Panc1 (cell line): ENCODE results near the gene ATP8B3. TPM values are rescaled to one million over a fixed set of nuclear protein-coding genes. Genes with fewer than 3 reads are reported as not detected.

Experiments used
- ATAC-seq: fragments of 200-7000 bp; cut with Tn5 transposase; 2 replicates; pipeline ENCODE4 v1.9.1; 2020; ENCODE audit warnings: mild to moderate bottlenecking, moderate library complexity
- BruUV-seq: library from RNA; stranded (reverse); fragments of 400-500 nt; replicated peaks from 2 replicates; lab custom pipeline; 2021; lab: Mats Ljungman, UMichigan
- CTCF ChIA-PET: fragments of 300-600 bp; sonication (Branson Sonifier 250); formaldehyde crosslinking; loops from one replicate; lab custom pipeline; 2022; ENCODE audit warnings: antibody characterized with exemption; lab: Charles Lee
- POLR2A ChIA-PET: fragments of 300-600 bp; sonication (Branson Sonifier 250); formaldehyde crosslinking; loops from one replicate; lab custom pipeline; 2022; ENCODE audit warnings: antibody characterized with exemption; lab: Charles Lee
- DNase-seq: peaks from one replicate; pipeline ENCODE4 v3.0.0-alpha.2; 2010; ENCODE audit warnings: low read depth, low spot score
- H3K27ac ChIP-seq: 2 replicates; pipeline ENCODE4 v1.5.1; 2011; ENCODE audit warnings: mild to moderate bottlenecking, low read length, inconsistent platforms
- H3K27me3 ChIP-seq: fragments of 200-500 bp; sonication (Bioruptor generic); 2 replicates; pipeline ENCODE4 v1.6.0; 2014; ENCODE audit warnings: low read length, inconsistent platforms; ENCODE audit not compliant: control insufficient read depth, insufficient read depth
- H3K36me3 ChIP-seq: fragments of 200-500 bp; sonication (Bioruptor generic); 2 replicates; pipeline ENCODE4 v1.5.1; 2014; ENCODE audit warnings: inconsistent platforms, mild to moderate bottlenecking, low read length, moderate library complexity; ENCODE audit not compliant: control insufficient read depth, insufficient read depth
- H3K4me1 ChIP-seq: 2 replicates; pipeline ENCODE4 v1.5.1; 2011; ENCODE audit warnings: inconsistent platforms, mild to moderate bottlenecking, low read length, moderate library complexity; ENCODE audit not compliant: control insufficient read depth, insufficient read depth
- H3K4me3 ChIP-seq, 2 experiments: 2 replicates each; pipeline ENCODE4 v1.5.1; 2011 to 2012; ENCODE audit warnings: low read depth in 2 of 2, low read length in 2 of 2, mild to moderate bottlenecking in 2 of 2, inconsistent platforms in 1 of 2, moderate library complexity in 1 of 2
- H3K9me3 ChIP-seq: fragments of 200-500 bp; sonication (Bioruptor generic); 2 replicates; pipeline ENCODE4 v1.5.1; 2014; ENCODE audit warnings: low read depth, mild to moderate bottlenecking, inconsistent platforms, low read length, moderate library complexity; ENCODE audit not compliant: control insufficient read depth, insufficient read depth
- CTCF ChIP-seq: fragments of 450-650 bp; IDR thresholded peaks from 2 replicates; pipeline ENCODE4 v1.5.1; 2017; ENCODE audit warnings: mild to moderate bottlenecking
- POLR2AphosphoS5 ChIP-seq: IDR thresholded peaks from 2 replicates; pipeline ENCODE4 v1.6.1; 2012; ENCODE audit warnings: mild to moderate bottlenecking, low read depth, low read length, moderate library complexity
- SIN3A ChIP-seq: IDR thresholded peaks from 2 replicates; pipeline ENCODE4 v1.6.1; 2012; ENCODE audit warnings: low read depth, mild to moderate bottlenecking, low read length, moderate library complexity, borderline replicate concordance; ENCODE audit not compliant: insufficient read depth
- TCF7L2 ChIP-seq: IDR thresholded peaks from 2 replicates; pipeline ENCODE4 v1.6.1; 2011; ENCODE audit warnings: mild to moderate bottlenecking, low read depth, low read length, inconsistent platforms
- in situ Hi-C: cut with HindIII; loops from 2 replicates; pipeline ENCODE4 v1.10.0; 2016; ENCODE audit warnings: low sequenced_read_pairs, low pct_unique_long_range_greater_than_20kb
- intact Hi-C: fragments of 100-400 bp; cut with micrococcal nuclease; formaldehyde crosslinking; loops from one replicate; pipeline ENCODE4 v1.10.0; 2022; ENCODE audit not compliant: unreplicated experiment
- total RNA-seq: library from RNA; stranded (reverse); gene quantifications from one replicate; pipeline ENCODE4 v1.2.1, GENCODE V29; 2021; ENCODE audit not compliant: unreplicated experiment
- TF ChIP-seq, protein P1 (sequence below), 2 experiments: IDR thresholded peaks; 2 replicates each; pipeline ENCODE4 v1.6.1; 2011 to 2012; ENCODE audit warnings: low read depth in 2 of 2, control low read depth in 1 of 2, low read length in 1 of 2, mild to moderate bottlenecking in 1 of 2, moderate library complexity in 1 of 2; ENCODE audit not compliant: insufficient read depth in 1 of 2

Gene ATP8B3
- total RNA-seq, 1 experiment from 2014 or later = 67.7 TPM

- Histone ChIP-seq H3K36me3 (no peaks in the 10 kb centered on the region), H3K4me1 (peaks cover 48% of the 10 kb centered on the region), H3K27ac (peak overlapping the region; percentile 91), H3K9me3 (no peaks in the 10 kb centered on the region), H3K4me3 (peak overlapping the region; percentile 24 to 45), H3K27me3 (no peaks in the 10 kb centered on the region)
- BruUV-seq = no TSS peak
- in situ Hi-C loops = no loop called here
- ChIA-PET CTCF (no interaction called here), POLR2A (no interaction called here)
- TF ChIP-seq, protein P1, sequence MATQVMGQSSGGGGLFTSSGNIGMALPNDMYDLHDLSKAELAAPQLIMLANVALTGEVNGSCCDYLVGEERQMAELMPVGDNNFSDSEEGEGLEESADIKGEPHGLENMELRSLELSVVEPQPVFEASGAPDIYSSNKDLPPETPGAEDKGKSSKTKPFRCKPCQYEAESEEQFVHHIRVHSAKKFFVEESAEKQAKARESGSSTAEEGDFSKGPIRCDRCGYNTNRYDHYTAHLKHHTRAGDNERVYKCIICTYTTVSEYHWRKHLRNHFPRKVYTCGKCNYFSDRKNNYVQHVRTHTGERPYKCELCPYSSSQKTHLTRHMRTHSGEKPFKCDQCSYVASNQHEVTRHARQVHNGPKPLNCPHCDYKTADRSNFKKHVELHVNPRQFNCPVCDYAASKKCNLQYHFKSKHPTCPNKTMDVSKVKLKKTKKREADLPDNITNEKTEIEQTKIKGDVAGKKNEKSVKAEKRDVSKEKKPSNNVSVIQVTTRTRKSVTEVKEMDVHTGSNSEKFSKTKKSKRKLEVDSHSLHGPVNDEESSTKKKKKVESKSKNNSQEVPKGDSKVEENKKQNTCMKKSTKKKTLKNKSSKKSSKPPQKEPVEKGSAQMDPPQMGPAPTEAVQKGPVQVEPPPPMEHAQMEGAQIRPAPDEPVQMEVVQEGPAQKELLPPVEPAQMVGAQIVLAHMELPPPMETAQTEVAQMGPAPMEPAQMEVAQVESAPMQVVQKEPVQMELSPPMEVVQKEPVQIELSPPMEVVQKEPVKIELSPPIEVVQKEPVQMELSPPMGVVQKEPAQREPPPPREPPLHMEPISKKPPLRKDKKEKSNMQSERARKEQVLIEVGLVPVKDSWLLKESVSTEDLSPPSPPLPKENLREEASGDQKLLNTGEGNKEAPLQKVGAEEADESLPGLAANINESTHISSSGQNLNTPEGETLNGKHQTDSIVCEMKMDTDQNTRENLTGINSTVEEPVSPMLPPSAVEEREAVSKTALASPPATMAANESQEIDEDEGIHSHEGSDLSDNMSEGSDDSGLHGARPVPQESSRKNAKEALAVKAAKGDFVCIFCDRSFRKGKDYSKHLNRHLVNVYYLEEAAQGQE (IDR thresholded peaks at IDR 0.05; ENCODE audit: insufficient read depth in 1 of 2, low read depth in 2 of 2, low read length in 1 of 2) = no peak
- TF ChIP-seq CTCF = no peak
- TF ChIP-seq SIN3A = no peak
- TF ChIP-seq POLR2AphosphoS5 = no peak
- no peak for TF ChIP-seq TCF7L2
- intact Hi-C loops = no loop called here
- ATAC-seq = no peak
- DNase-seq = no peak
These were observed 44.2 kb upstream of the ATP8B3 start for GRCh38 chr19:1856345-1856697.

DNA sequence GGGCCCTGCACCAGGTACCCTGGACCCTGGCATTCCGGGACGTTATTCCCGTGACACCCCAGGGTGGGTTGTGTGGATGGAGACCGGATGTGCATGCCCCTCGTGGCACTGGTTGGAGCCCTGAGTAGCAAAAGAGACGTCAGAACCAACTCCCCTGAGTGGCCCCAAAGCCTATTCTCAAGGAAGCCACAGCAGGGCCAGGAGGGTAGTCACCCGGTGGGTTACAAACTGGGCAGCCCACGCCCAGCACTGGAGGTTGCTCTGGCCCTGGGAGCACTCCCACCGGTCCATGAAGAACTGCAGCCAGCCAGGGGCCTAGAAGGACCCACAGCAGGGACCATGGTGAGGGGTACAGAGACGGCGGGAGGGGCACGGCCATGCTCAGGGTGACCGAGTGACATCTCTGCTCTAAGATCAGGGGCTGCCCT is 43.8 kb upstream of the ATP8B3 start:
- Histone ChIP-seq H3K4me1 (peaks cover 48% of the 10 kb centered on the region), H3K9me3 (no peaks in the 10 kb centered on the region), H3K27me3 (no peaks in the 10 kb centered on the region), H3K27ac (peak overlapping the region; percentile 91), H3K4me3 (peak overlapping the region; percentile 24 to 45), H3K36me3 (no peaks in the 10 kb centered on the region)
- DNase-seq = no peak
- peak; percentile 8 for ATAC-seq
- in situ Hi-C loops (no loop called here), intact Hi-C loops (no loop called here)
- no TSS peak for BruUV-seq
- ChIA-PET CTCF (no interaction called here), POLR2A (interaction anchor here (0.6 kb wide), 1 partner anchor 129 kb away, joined by 3 read pairs; no protein-coding TSS in a partner anchor)
- TF ChIP-seq CTCF (no peak), SIN3A (no peak)
- TF ChIP-seq, protein P1 (IDR thresholded peaks at IDR 0.05; ENCODE audit: insufficient read depth in 1 of 2, low read depth in 2 of 2, low read length in 1 of 2) = no peak
